ENCODE measurements around the gene EYA4. TPM values are rescaled to one million over a fixed set of nuclear protein-coding genes. Genes with fewer than 3 reads are reported as not detected.

The EYA4 gene
- total RNA-seq, 4 donors from 2014 or later, result 1.4 to 3.1 (median 1.6) TPM

DNA sequence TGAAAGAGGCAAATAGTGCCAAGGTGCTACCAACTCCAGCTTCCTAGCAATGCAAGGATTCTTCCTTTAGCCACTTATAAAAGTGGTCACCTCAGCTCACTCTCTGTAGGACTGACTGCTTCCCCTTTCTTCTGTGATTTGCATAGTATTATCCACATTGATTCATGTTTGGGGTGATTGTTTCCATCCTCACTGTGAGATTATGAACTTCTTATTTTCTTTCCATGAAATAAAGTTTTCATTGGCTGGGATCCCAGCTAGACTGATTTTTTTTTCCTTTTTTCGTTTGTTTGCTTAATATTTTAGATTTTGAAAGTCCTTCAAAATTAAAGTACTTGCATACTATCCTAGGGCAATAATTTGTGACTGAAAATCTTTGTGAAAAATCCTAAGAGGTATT is 50.5 kb downstream of the EYA4 start:
- peaks cover 0 to 23% (median 0%) of the 10 kb centered on the region in 3 donors for H3K4me1 ChIP-seq
- no peak for ATAC-seq
- WGBS, 2 donors (ENCODE audit: low coverage in 1 of 2), result 6 to 50% methylated on average over 1 of the region's 1 CpG

DNA sequence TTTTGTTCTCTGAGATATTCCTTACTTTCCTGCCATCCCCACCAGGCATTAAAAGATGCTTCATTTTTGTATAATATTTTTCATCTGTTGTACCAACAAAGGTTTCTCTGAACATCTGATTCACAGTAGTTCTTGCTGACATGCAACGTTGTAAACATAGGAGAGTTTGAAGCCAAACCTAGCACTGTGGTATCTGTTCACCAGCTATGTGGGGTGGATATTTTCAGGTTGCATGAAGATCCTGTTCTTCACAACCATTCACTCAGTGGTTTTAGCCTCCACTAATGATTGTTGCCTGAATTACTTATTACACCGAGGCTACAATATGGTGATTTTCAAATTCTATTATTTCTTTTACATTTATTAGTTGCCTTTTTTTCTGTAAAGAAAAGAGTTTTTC is 56.5 kb downstream of the EYA4 start:
- no peak overlapping the region for H3K4me3 ChIP-seq
- WGBS, 2 donors (ENCODE audit: low coverage in 1 of 2), result 87 to 100% methylated on average over 1 to 2 of the region's 2 CpGs
- no peak for TF ChIP-seq POLR2A (IDR thresholded peaks at IDR 0.05)
- no peak for TF ChIP-seq EP300 (IDR thresholded peaks at IDR 0.05)
- TF ChIP-seq, protein P1, sequence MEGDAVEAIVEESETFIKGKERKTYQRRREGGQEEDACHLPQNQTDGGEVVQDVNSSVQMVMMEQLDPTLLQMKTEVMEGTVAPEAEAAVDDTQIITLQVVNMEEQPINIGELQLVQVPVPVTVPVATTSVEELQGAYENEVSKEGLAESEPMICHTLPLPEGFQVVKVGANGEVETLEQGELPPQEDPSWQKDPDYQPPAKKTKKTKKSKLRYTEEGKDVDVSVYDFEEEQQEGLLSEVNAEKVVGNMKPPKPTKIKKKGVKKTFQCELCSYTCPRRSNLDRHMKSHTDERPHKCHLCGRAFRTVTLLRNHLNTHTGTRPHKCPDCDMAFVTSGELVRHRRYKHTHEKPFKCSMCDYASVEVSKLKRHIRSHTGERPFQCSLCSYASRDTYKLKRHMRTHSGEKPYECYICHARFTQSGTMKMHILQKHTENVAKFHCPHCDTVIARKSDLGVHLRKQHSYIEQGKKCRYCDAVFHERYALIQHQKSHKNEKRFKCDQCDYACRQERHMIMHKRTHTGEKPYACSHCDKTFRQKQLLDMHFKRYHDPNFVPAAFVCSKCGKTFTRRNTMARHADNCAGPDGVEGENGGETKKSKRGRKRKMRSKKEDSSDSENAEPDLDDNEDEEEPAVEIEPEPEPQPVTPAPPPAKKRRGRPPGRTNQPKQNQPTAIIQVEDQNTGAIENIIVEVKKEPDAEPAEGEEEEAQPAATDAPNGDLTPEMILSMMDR (IDR thresholded peaks at IDR 0.05), result no peak
- TF ChIP-seq POLR2AphosphoS5 (IDR thresholded peaks at IDR 0.05), result no peak
- H3K9me3 ChIP-seq, result no peaks in the 10 kb centered on the region
- no peaks in the 10 kb centered on the region for H3K27me3 ChIP-seq
- no peak overlapping the region for H3K27ac ChIP-seq
- no peaks in the 10 kb centered on the region for H3K36me3 ChIP-seq
- ATAC-seq, result no peak
- peaks cover 0 to 1% (median 0%) of the 10 kb centered on the region in 3 donors for H3K4me1 ChIP-seq

More for the DNA sequence above, 50.5 kb downstream of the EYA4 start:
- no peaks in the 10 kb centered on the region for H3K9me3 ChIP-seq
- H3K4me3 ChIP-seq, result no peak overlapping the region
- no peaks in the 10 kb centered on the region for H3K36me3 ChIP-seq
- H3K27ac ChIP-seq, result no peak overlapping the region
- TF ChIP-seq POLR2AphosphoS5 (IDR thresholded peaks at IDR 0.05) (no peak), EP300 (IDR thresholded peaks at IDR 0.05) (no peak), POLR2A (IDR thresholded peaks at IDR 0.05) (no peak)
- TF ChIP-seq, protein P1 (IDR thresholded peaks at IDR 0.05), result no peak
- H3K27me3 ChIP-seq, result no peaks in the 10 kb centered on the region

DNA sequence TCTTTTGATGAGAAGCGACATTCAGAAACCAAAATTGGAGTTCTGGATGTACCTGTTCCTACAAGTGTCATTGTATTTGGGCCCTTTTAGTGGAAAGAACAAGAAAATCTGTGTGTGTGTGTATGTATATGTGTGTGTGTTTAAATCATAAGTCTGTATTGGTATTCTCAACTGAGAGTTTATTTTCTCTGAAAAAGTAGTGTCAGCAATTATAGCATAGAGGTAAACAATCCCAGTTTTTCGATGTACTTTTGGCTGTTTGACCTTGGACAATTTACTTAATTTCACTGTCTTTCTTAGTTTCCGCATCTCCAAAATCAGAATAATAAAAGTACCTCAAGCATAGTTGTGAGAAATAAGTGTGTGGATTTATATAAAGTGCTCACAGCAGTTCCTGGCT is 57.2 kb downstream of the EYA4 start:
- ATAC-seq, result no peak
- Histone ChIP-seq H3K27me3 (no peaks in the 10 kb centered on the region), H3K4me3 (no peak overlapping the region), H3K9me3 (no peaks in the 10 kb centered on the region), H3K27ac (no peak overlapping the region), H3K4me1 (no peaks in the 10 kb centered on the region), H3K36me3 (no peaks in the 10 kb centered on the region)
- no peak for TF ChIP-seq POLR2A (IDR thresholded peaks at IDR 0.05)
- WGBS, 2 donors (ENCODE audit: low coverage in 1 of 2), result 81 to 91% methylated on average over 3 of the region's 3 CpGs

DNA sequence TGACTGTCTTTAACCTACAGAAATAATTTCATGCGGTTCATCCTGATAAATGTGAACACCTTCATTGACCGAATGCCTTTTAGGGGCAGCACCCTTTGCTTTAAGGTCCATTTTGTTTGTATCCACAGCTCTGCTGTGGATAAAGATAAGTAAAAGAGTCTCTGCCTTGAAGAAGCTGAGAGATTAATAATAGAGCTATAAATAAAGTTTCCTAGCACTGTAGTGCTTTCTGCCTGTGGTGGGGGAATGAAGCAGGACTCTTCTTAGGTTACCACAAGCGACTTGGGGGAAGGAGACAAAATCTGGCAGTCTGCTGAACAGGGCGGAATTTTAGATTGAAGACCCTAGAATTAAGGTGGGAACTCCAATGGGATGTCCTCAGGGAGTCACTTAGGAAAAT is 57.6 kb downstream of the EYA4 start:
- H3K27me3 ChIP-seq, result no peaks in the 10 kb centered on the region
- H3K36me3 ChIP-seq, result no peaks in the 10 kb centered on the region
- ATAC-seq, result no peak
- H3K4me3 ChIP-seq, result no peak overlapping the region
- TF ChIP-seq EP300 (IDR thresholded peaks at IDR 0.05) (no peak), POLR2AphosphoS5 (IDR thresholded peaks at IDR 0.05) (no peak), POLR2A (IDR thresholded peaks at IDR 0.05) (no peak)
- TF ChIP-seq, protein P1 (IDR thresholded peaks at IDR 0.05), result no peak
- H3K4me1 ChIP-seq, result no peaks in the 10 kb centered on the region
- no peak overlapping the region for H3K27ac ChIP-seq
- WGBS, 2 donors (ENCODE audit: low coverage in 1 of 2), result 57 to 80% methylated on average over 4 of the region's 4 CpGs
- no peaks in the 10 kb centered on the region for H3K9me3 ChIP-seq

DNA sequence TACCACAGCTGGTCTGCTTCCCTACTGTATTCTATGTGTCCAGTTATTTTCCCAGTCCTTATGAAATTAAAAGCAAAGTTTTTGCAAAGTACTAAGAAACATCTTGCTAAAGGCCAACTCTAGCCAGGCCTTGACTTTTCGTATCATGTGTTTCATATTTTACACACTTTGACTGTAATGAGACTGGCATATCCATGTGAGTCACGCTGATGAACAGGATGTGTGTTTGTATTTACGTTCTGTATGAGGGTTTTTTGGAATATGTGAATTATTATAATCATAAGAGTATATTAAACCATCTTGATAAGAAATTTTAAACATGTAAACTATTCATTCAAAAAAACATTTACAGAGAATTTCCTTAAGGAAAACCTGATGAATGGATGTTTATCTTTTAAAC is 59.7 kb downstream of the EYA4 start:
- no peak for ATAC-seq
- no peak for TF ChIP-seq POLR2A (IDR thresholded peaks at IDR 0.05)
- TF ChIP-seq, protein P1 (IDR thresholded peaks at IDR 0.05), result no peak
- TF ChIP-seq EP300 (IDR thresholded peaks at IDR 0.05), result no peak
- TF ChIP-seq POLR2AphosphoS5 (IDR thresholded peaks at IDR 0.05), result no peak
- no peaks in the 10 kb centered on the region for H3K27me3 ChIP-seq
- H3K36me3 ChIP-seq, result no peaks in the 10 kb centered on the region
- no peak overlapping the region for H3K27ac ChIP-seq
- H3K9me3 ChIP-seq, result no peaks in the 10 kb centered on the region
- H3K4me1 ChIP-seq, result no peaks in the 10 kb centered on the region
- no peak overlapping the region for H3K4me3 ChIP-seq
- 66 to 74% methylated on average over 3 of the region's 3 CpGs for WGBS, 2 donors (ENCODE audit: low coverage in 1 of 2)
